GM18951 (cell line): ENCODE measurements around the gene AHI1.

Experiments used
- POLR2A ChIP-seq: IDR thresholded peaks from 4 replicates; pipeline ENCODE4 v1.6.1; 2011; ENCODE audit warnings: mild to moderate bottlenecking; ENCODE audit not compliant: insufficient read length, insufficient read depth; ENCODE audit errors: extremely low read depth
- in situ Hi-C: fragments of 300-500 bp; cut with MboI; formaldehyde crosslinking; loops from one replicate; pipeline ENCODE4 v1.12.0; 2022; ENCODE audit warnings: low sequenced_read_pairs, mixed read lengths, inconsistent platforms; ENCODE audit not compliant: unreplicated experiment

Gene AHI1

GRCh38 chr6:135320721-135321621, 176.6 kb downstream of the AHI1 start:
- in situ Hi-C loops: no loop called here
- TF ChIP-seq POLR2A: no peak

GRCh38 chr6:135319819-135320218, 177.7 kb downstream of the AHI1 start:
- no peak for TF ChIP-seq POLR2A
- in situ Hi-C loops: no loop called here

- no peak for TF ChIP-seq POLR2A
- in situ Hi-C loops: no loop called here
Measured at GRCh38 chr6:135318738-135319469, 178.6 kb downstream of the AHI1 start.

DNA sequence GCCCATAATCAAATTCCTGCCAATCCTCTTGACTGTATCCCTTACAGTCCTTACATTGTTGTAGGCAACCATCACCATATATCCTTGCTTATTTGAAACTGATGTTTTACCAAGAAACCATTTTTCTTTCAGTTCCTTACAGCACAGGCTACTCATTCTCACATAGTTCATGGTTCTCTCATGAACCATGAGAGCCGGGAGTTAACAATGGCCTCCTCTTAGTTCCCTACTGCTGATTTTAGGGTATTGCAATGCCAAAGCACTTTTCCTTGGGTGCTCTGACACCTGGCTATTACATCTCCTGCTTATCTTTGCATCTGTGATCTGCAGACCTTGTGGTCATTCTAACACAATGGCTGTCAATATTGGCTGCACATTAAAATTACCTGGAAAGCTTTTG, 183.0 kb downstream of the AHI1 start:
- in situ Hi-C loops: no loop called here
- no peak for TF ChIP-seq POLR2A

DNA sequence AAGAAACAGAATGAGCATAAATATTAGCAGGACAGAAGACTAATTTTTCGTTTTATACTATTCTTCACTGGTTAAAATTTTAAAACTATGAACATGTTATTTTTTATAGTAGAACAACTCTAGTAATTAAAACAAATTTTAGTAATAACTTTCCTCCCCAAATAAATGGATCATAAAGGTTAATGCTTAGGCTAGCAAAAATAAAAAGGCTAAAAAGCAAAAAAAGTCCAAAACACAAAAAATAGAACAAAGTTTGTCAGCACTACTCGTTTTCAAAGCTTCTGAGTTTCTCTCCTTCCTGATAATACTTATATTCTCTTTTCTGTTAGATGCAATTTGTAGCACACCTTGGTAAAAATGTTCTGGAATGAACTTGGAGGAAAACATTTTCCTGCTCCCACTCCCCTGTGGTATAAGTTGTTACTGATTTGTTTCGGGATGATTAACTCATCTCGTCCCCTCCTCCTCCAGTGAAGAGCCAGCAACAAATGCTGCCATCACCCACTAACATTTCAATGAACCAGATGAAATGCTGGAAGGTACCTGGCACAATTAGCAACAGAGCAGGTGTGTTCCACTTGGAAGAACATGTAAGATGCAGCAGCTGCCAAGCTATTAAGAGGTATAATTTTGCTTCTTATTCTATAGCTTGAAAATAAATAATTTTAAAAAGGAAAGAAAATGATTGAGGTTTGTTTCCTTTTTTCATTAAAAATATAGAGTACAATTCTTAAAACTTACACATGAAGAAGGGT, 185.9 kb downstream of the AHI1 start:
- no peak for TF ChIP-seq POLR2A
- in situ Hi-C loops: no loop called here

DNA sequence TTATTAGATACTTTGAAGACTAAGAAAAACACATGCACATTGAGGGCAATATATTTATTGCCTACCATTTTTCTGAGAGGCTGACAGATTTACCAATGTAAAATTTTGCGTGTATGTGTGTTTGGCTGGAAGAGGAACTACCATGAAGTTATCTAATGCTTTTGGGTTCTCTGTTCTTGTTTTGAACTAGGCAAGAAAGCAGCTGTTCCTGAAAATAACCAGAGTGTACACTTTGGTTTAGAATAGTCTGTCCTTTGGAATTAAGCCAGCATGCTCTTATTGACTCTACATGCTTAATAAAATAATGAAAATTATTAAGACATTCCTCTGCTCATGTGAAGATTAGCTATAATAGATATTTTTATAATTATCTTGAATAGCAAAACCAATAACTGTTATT, 187.2 kb downstream of the AHI1 start:
- in situ Hi-C loops: no loop called here
- TF ChIP-seq POLR2A: no peak

DNA sequence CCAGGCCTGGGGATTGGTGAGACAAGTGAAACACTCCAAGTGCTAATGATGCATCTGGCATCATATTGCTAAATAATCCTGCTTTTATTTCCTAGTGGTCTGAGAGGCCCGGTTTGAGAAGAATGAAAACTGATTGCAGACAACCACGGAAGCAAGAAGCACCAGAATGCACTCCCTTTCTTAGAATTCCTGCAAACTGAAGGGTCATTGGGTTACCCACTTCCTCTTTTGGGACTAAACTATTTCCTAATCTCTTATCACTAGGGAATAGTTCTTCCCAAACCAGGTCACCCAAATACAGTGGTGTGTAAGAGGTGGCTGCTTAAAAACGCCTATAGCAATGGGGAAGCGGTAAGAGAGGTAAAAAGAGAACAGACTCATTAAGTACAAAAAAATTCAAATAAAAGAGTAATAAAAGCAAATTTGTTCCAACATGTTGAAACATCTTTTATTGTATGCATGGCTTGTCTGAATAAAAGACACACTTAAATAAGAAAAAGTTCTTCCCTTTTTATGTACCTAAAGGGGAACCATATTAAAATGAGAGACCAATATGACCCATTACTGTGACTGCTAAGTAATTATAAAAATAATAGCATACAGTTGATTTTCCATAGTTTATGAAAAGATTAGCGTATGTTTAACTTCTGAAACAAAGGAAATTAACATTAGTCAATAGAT, 190.7 kb downstream of the AHI1 start:
- in situ Hi-C loops: no loop called here
- no peak for TF ChIP-seq POLR2A

GRCh38 chr6:135306166-135306565, 191.4 kb downstream of the AHI1 start:
- no peak for TF ChIP-seq POLR2A
- in situ Hi-C loops: no loop called here

DNA sequence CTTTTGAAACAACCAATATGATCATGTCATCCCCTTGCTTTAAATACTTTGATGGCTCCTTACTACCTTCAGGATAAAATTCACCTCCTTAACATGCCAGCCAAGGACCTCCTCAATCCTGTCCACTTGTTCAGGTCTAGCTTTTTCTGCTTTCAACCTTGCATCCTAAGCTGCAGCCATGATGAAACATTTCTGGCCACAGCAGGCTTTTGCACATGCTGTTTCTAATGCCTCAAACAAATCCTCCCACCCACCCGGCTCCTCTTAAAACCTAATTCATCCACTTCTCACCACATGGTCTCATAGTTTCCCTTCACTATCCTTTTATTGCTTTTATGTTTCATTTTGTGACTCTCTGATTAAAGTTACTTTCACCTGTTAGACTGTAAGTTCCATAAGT, 191.9 kb downstream of the AHI1 start:
- TF ChIP-seq POLR2A: no peak
- in situ Hi-C loops: no loop called here

DNA sequence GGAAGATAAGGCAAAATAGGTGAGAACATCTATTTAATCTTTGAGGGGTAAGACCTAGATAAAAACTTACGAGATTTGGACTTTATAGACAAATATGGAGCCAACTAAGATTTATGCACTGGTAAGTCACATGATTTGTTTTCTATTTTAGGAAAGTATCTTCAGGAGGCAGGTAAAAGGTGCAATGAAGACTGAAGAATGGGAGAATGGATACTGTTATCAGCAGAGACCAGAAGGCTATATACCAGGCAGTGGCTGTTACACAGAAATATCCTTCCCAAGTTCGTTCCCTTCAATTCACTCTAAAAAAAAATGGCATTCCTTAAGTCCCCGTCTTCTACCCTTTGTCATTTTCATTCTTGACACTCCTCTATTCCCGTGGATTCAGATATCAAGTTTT, 192.7 kb downstream of the AHI1 start:
- no peak for TF ChIP-seq POLR2A
- in situ Hi-C loops: no loop called here

DNA sequence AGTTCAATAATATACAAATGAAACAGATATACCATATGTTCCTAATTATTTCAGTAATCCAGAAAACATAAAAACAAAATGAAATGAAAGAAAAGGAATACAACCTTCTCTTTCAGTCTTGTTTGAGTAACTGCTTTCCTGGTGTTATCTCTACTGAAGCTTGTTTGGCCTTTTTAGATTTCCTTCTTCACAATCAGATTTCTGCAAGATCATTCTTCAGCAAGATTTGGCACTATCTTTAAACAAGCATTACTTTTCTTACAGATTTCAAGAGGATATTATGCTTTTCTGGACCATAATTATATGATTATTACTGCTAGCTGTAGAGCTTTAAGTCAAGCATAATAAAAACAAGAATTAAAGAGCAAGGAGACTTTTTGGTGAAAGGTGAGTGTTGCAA, 196.2 kb downstream of the AHI1 start:
- in situ Hi-C loops: no loop called here
- TF ChIP-seq POLR2A: no peak

DNA sequence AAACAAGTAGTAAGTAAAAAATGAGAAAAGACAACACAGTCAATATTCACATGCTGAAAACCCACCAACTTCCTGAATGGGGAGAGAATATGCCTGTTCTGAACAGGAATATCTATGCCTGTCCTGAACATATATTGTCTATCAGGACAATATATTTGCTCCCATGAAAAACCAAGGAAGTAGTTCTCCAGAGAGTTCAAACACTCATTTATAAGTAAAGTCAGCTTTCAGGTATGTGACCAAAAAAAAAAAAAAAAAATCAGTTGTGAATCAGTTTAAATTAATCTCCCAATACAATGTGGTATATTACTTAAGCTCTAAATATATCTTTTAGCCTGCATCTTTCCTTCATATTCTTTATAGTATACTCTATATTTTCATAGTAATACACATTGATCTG, 197.0 kb downstream of the AHI1 start:
- no peak for TF ChIP-seq POLR2A

GRCh38 chr6:135299256-135299655, 198.3 kb downstream of the AHI1 start:
- in situ Hi-C loops: no loop called here
- no peak for TF ChIP-seq POLR2A

More for the DNA sequence above, 197.0 kb downstream of the AHI1 start:
- in situ Hi-C loops: no loop called here
